Sigmoid colon (tissue), 4 donors: Measurements from ENCODE around the gene CHCHD6.

ENCODE experiments used
- EP300 ChIP-seq, 4 donors: sonication (generic); formaldehyde crosslinking; IDR thresholded peaks; one replicate each; pipeline ENCODE4 v1.6.1; 2017; ENCODE audit warnings: antibody characterized with exemption in 4 of 4
- POLR2A ChIP-seq, 2 donors: fragments of 450-650 bp; IDR thresholded peaks; one replicate each; pipeline ENCODE4 v1.6.1; 2016; ENCODE audit warnings: antibody characterized with exemption in 2 of 2, mild to moderate bottlenecking in 2 of 2, moderate library complexity in 2 of 2
- TF ChIP-seq, protein P1 (sequence below), 4 experiments: fragments of 450-650 bp in 3 of 4; fragments of 200-600 bp in 1 of 4; IDR thresholded peaks; one replicate each; pipeline ENCODE4 v1.5.1; 2016 to 2019; ENCODE audit warnings: antibody characterized with exemption in 4 of 4, mild to moderate bottlenecking in 3 of 4, moderate library complexity in 2 of 4

GRCh38 chr3:126934031-126934531 is 230.0 kb downstream of the CHCHD6 start:
- TF ChIP-seq, protein P1, sequence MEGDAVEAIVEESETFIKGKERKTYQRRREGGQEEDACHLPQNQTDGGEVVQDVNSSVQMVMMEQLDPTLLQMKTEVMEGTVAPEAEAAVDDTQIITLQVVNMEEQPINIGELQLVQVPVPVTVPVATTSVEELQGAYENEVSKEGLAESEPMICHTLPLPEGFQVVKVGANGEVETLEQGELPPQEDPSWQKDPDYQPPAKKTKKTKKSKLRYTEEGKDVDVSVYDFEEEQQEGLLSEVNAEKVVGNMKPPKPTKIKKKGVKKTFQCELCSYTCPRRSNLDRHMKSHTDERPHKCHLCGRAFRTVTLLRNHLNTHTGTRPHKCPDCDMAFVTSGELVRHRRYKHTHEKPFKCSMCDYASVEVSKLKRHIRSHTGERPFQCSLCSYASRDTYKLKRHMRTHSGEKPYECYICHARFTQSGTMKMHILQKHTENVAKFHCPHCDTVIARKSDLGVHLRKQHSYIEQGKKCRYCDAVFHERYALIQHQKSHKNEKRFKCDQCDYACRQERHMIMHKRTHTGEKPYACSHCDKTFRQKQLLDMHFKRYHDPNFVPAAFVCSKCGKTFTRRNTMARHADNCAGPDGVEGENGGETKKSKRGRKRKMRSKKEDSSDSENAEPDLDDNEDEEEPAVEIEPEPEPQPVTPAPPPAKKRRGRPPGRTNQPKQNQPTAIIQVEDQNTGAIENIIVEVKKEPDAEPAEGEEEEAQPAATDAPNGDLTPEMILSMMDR (IDR thresholded peaks at IDR 0.05) = no peak
- TF ChIP-seq EP300 (IDR thresholded peaks at IDR 0.05) (no peak), POLR2A (IDR thresholded peaks at IDR 0.05) (no peak)
